DMS53 treated with DMSO at 0.1 percent for 48 hours (cell line): ENCODE data around the gene MYB.
"Not testable (repeated sequence)": the region's sequence is repeated elsewhere in the genome, so short reads cannot be mapped to it uniquely, and the experiment has no call there.

Experiments
- DNase-seq: peaks from one replicate; lab custom pipeline; 2025; ENCODE audit not compliant: unreplicated experiment; lab: John Stamatoyannopoulos, UW

Gene MYB

GRCh38 chr6:135163440-135163738 is 17.7 kb upstream of the MYB start:
- DNase-seq, result no peak

GRCh38 chr6:135164387-135164786 is 16.7 kb upstream of the MYB start:
- not testable (repeated sequence) for DNase-seq

GRCh38 chr6:135165031-135165430 is 16.1 kb upstream of the MYB start:
- no peak for DNase-seq

- no peak for DNase-seq
Measured at GRCh38 chr6:135166515-135166914, 14.6 kb upstream of the MYB start.

- DNase-seq, result no peak
Measured at GRCh38 chr6:135167617-135168016, 13.5 kb upstream of the MYB start.

- DNase-seq, result no peak
Measured at GRCh38 chr6:135168766-135169165, 12.3 kb upstream of the MYB start.

GRCh38 chr6:135170238-135170637 is 10.9 kb upstream of the MYB start:
- no peak for DNase-seq

- DNase-seq, result no peak
Measured at GRCh38 chr6:135170849-135171248, 10.3 kb upstream of the MYB start.

GRCh38 chr6:135173242-135173988 is 7.7 kb upstream of the MYB start:
- no peak for DNase-seq

- DNase-seq, result no peak
Measured at GRCh38 chr6:135173989-135174484, 7.1 kb upstream of the MYB start.

GRCh38 chr6:135176058-135176457 is 5.0 kb upstream of the MYB start:
- no peak for DNase-seq

- no peak for DNase-seq
Measured at GRCh38 chr6:135176464-135176863, 4.6 kb upstream of the MYB start.

- DNase-seq, result no peak
Measured at GRCh38 chr6:135179372-135179771, 1.7 kb upstream of the MYB start.

GRCh38 chr6:135179920-135180541 is 1.1 kb upstream of the MYB start:
- DNase-seq, result no peak

GRCh38 chr6:135181333-135182070 is 394 bp downstream of the MYB start:
- DNase-seq, result peak; percentile 33

GRCh38 chr6:135182071-135183001 is 1.2 kb downstream of the MYB start:
- peak; percentile 27 for DNase-seq

GRCh38 chr6:135183002-135183531 is 2.0 kb downstream of the MYB start:
- peak; percentile 44 for DNase-seq

- DNase-seq, result peak; percentile 27
Measured at GRCh38 chr6:135183532-135184440, 2.7 kb downstream of the MYB start.

- DNase-seq, result no peak
Measured at GRCh38 chr6:135185483-135185882, 4.4 kb downstream of the MYB start.

- DNase-seq, result no peak
Measured at GRCh38 chr6:135186255-135186654, 5.1 kb downstream of the MYB start.
